Mucosa of descending colon (tissue), 3 donors: ENCODE results near the gene MYLIP. TPM values are rescaled to one million over a fixed set of nuclear protein-coding genes. Genes with fewer than 3 reads are reported as not detected.

Experiments used
- ATAC-seq: fragments of 200-7000 bp; cut with Tn5 transposase; one replicate; pipeline ENCODE4 v1.9.1; 2020; ENCODE audit warnings: mild to moderate bottlenecking, moderate library complexity
- DNase-seq, 3 donors: peaks; one replicate each; pipeline ENCODE4 v3.0.0-alpha.2; 2020
- H3K36me3 ChIP-seq: fragments of 200-600 bp; one replicate; pipeline ENCODE4 v1.8.0; 2021; ENCODE audit warnings: low read depth, mild to moderate bottlenecking
- H3K4me1 ChIP-seq: fragments of 200-600 bp; one replicate; pipeline ENCODE4 v1.8.0; 2021; ENCODE audit warnings: low read depth, mild to moderate bottlenecking
- H3K4me3 ChIP-seq: fragments of 200-600 bp; one replicate; pipeline ENCODE4 v1.8.0; 2021; ENCODE audit warnings: mild to moderate bottlenecking
- H3K9me3 ChIP-seq: fragments of 200-600 bp; one replicate; pipeline ENCODE4 v1.8.0; 2021; ENCODE audit warnings: mild to moderate bottlenecking
- CTCF ChIP-seq: fragments of 200-600 bp; IDR thresholded peaks from one replicate; pipeline ENCODE4 v1.8.0; 2022; ENCODE audit warnings: antibody characterized with exemption, mild to moderate bottlenecking
- intact Hi-C, 2 donors: fragments of 100-400 bp; cut with DNase I in 1 of 2; cut with micrococcal nuclease in 1 of 2; formaldehyde crosslinking; loops; one replicate each; pipeline versions ENCODE4 v1.11.0 to v1.11.1; 2022; cut with DNase I, micrococcal nuclease
- total RNA-seq, 3 donors: library from RNA; stranded (reverse); fragmentation: NEBNext Ultra II Directional in 2 of 3; extraction: Animal tissue kit (Norgen Biotek cat#: 25700) in 2 of 3; gene quantifications; one replicate each; pipeline versions ENCODE4 v1.2.1 to v1.2.4, GENCODE V29; 2021 to 2023
- donor health status: DM: no; HTN: no; CAD: no; lungs with moderate emphysema.
- donor health status: DM: no; HTN: no; CAD: no.
- donor health status: DM: no; HTN: yes; CAD: no.

The MYLIP gene
- total RNA-seq, 3 donors from 2014 or later = 22.7 to 64.4 (median 40.3) TPM

GRCh38 chr6:16157909-16158308 is 29.0 kb downstream of the MYLIP start:
- no peak overlapping the region for H3K4me3 ChIP-seq
- TF ChIP-seq CTCF = no peak
- H3K9me3 ChIP-seq = no peaks in the 10 kb centered on the region
- DNase-seq = no peak
- H3K36me3 ChIP-seq = no peaks in the 10 kb centered on the region
- no peak for ATAC-seq
- intact Hi-C loops = no loop called here
- H3K4me1 ChIP-seq = peaks cover 1% of the 10 kb centered on the region

GRCh38 chr6:16158943-16159557 is 30.2 kb downstream of the MYLIP start:
- intact Hi-C loops = no loop called here
- ATAC-seq = no peak
- Histone ChIP-seq H3K36me3 (no peaks in the 10 kb centered on the region), H3K4me1 (peaks cover 3% of the 10 kb centered on the region), H3K4me3 (no peak overlapping the region), H3K9me3 (no peaks in the 10 kb centered on the region)
- no peak for TF ChIP-seq CTCF
- DNase-seq = no peak

- no peak for TF ChIP-seq CTCF
- ATAC-seq (no peak), DNase-seq (no peak)
- peaks cover 3% of the 10 kb centered on the region for H3K4me1 ChIP-seq
- no peaks in the 10 kb centered on the region for H3K9me3 ChIP-seq
- no peaks in the 10 kb centered on the region for H3K36me3 ChIP-seq
- H3K4me3 ChIP-seq = no peak overlapping the region
- intact Hi-C loops = no loop called here
These were observed 31.9 kb downstream of the MYLIP start for GRCh38 chr6:16160794-16161193.

- no peak for DNase-seq
- TF ChIP-seq CTCF = no peak
- Histone ChIP-seq H3K4me3 (no peak overlapping the region), H3K9me3 (no peaks in the 10 kb centered on the region), H3K4me1 (peaks cover 3% of the 10 kb centered on the region), H3K36me3 (no peaks in the 10 kb centered on the region)
- intact Hi-C loops = no loop called here
- ATAC-seq = no peak
These were observed 33.1 kb downstream of the MYLIP start for GRCh38 chr6:16162003-16162402.

- intact Hi-C loops = no loop called here
- no peak for TF ChIP-seq CTCF
- no peak for ATAC-seq
These were observed 34.2 kb downstream of the MYLIP start for GRCh38 chr6:16163066-16163465.

More at GRCh38 chr6:16163066-16163465, 34.2 kb downstream of the MYLIP start:
- Histone ChIP-seq H3K4me1 (peaks cover 3% of the 10 kb centered on the region), H3K9me3 (no peaks in the 10 kb centered on the region), H3K4me3 (no peak overlapping the region), H3K36me3 (no peaks in the 10 kb centered on the region)
- DNase-seq = no peak
